Activated CD4-positive, alpha-beta T cell treated with anti-CD3 and anti-CD28 coated beads, Interleukin-2, amount 10 ng/mL, durations not matched to agents 7 days and 5 days (primary cell): Measurements from ENCODE around the gene SSUH2. TPM values are rescaled to one million over a fixed set of nuclear protein-coding genes. Genes with fewer than 3 reads are reported as not detected.

Experiments
- CTCF ChIA-PET: fragments of 350-600 bp; sonication (Branson Sonifier 250); formaldehyde crosslinking; loops from one replicate; lab custom pipeline; 2021; ENCODE audit warnings: antibody characterized with exemption; lab: Charles Lee
- POLR2A ChIA-PET: fragments of 350-600 bp; sonication (Branson Sonifier 250); formaldehyde crosslinking; loops from one replicate; lab custom pipeline; 2021; ENCODE audit warnings: antibody characterized with exemption; lab: Charles Lee
- DNase-seq: peaks from one replicate; pipeline ENCODE4 v3.0.0-alpha.2; 2020
- H3K27ac Mint-ChIP-seq: one replicate; pipeline ENCODE4 v1.8.0; 2021; ENCODE audit warnings: mild to moderate bottlenecking, moderate library complexity, mixed read lengths
- H3K27me3 Mint-ChIP-seq: one replicate; pipeline ENCODE4 v1.8.0; 2021; ENCODE audit warnings: mixed read lengths
- H3K36me3 Mint-ChIP-seq: one replicate; pipeline ENCODE4 v1.8.0; 2021; ENCODE audit warnings: low read depth, mixed read lengths
- H3K4me1 Mint-ChIP-seq: one replicate; pipeline ENCODE4 v1.8.0; 2021; ENCODE audit warnings: mixed read lengths
- H3K4me3 Mint-ChIP-seq: one replicate; pipeline ENCODE4 v1.8.0; 2021; ENCODE audit warnings: mild to moderate bottlenecking, moderate library complexity, mixed read lengths
- H3K9me3 Mint-ChIP-seq: one replicate; pipeline ENCODE4 v1.8.0; 2021; ENCODE audit warnings: mixed read lengths
- total RNA-seq, 2 experiments: library from RNA; stranded (reverse); gene quantifications; one replicate each; pipeline ENCODE4 v1.2.3, GENCODE V29; 2021

The SSUH2 gene
- total RNA-seq, 2 experiments from 2014 or later, result not detected

GRCh38 chr3:8642001-8642400, 2.6 kb downstream of the SSUH2 start:
- ChIA-PET CTCF (interaction anchor here (0.7 kb wide), 1 partner anchor 12 kb away, joined by 3 read pairs; no protein-coding TSS in a partner anchor), POLR2A (no interaction called here)
- no peaks in the 10 kb centered on the region for H3K36me3 Mint-ChIP-seq
- no peaks in the 10 kb centered on the region for H3K4me1 Mint-ChIP-seq
- H3K4me3 Mint-ChIP-seq, result no peak overlapping the region
- no peak for DNase-seq
- H3K27ac Mint-ChIP-seq, result no peak overlapping the region
- H3K27me3 Mint-ChIP-seq, result peaks cover 14% of the 10 kb centered on the region
- no peaks in the 10 kb centered on the region for H3K9me3 Mint-ChIP-seq

- POLR2A ChIA-PET, result no interaction called here
- no peak for DNase-seq
- Mint-ChIP-seq H3K27ac (no peak overlapping the region), H3K9me3 (no peaks in the 10 kb centered on the region), H3K27me3 (peaks cover 14% of the 10 kb centered on the region), H3K36me3 (no peaks in the 10 kb centered on the region), H3K4me1 (no peaks in the 10 kb centered on the region), H3K4me3 (no peak overlapping the region)
- CTCF ChIA-PET, result interaction anchor here (0.7 kb wide), 1 partner anchor 12 kb away, joined by 3 read pairs; no protein-coding TSS in a partner anchor
Measured at GRCh38 chr3:8641472-8641871, 3.1 kb downstream of the SSUH2 start.

GRCh38 chr3:8640223-8640622, 4.4 kb downstream of the SSUH2 start:
- Mint-ChIP-seq H3K9me3 (no peaks in the 10 kb centered on the region), H3K4me3 (no peak overlapping the region), H3K27me3 (peaks cover 14% of the 10 kb centered on the region), H3K36me3 (no peaks in the 10 kb centered on the region), H3K4me1 (no peaks in the 10 kb centered on the region), H3K27ac (no peak overlapping the region)
- no peak for DNase-seq
- POLR2A ChIA-PET, result no interaction called here
- CTCF ChIA-PET, result no interaction called here

- POLR2A ChIA-PET, result no interaction called here
Measured at GRCh38 chr3:8639659-8640000, 5.0 kb downstream of the SSUH2 start.

GRCh38 chr3:8638994-8639658, 5.5 kb downstream of the SSUH2 start:
- Mint-ChIP-seq H3K27ac (no peak overlapping the region), H3K36me3 (no peaks in the 10 kb centered on the region), H3K27me3 (peaks cover 8% of the 10 kb centered on the region), H3K4me1 (no peaks in the 10 kb centered on the region), H3K4me3 (no peak overlapping the region), H3K9me3 (no peaks in the 10 kb centered on the region)
- DNase-seq, result no peak
- ChIA-PET CTCF (no interaction called here), POLR2A (no interaction called here)

More at GRCh38 chr3:8639659-8640000, 5.0 kb downstream of the SSUH2 start:
- H3K9me3 Mint-ChIP-seq, result no peaks in the 10 kb centered on the region
- no peak for DNase-seq
- H3K27me3 Mint-ChIP-seq, result peaks cover 12% of the 10 kb centered on the region
- H3K27ac Mint-ChIP-seq, result no peak overlapping the region
- no peak overlapping the region for H3K4me3 Mint-ChIP-seq
- CTCF ChIA-PET, result no interaction called here
- no peaks in the 10 kb centered on the region for H3K4me1 Mint-ChIP-seq
- no peaks in the 10 kb centered on the region for H3K36me3 Mint-ChIP-seq

GRCh38 chr3:8637348-8637747, 7.2 kb downstream of the SSUH2 start:
- no peaks in the 10 kb centered on the region for H3K36me3 Mint-ChIP-seq
- ChIA-PET CTCF (no interaction called here), POLR2A (no interaction called here)
- no peak overlapping the region for H3K27ac Mint-ChIP-seq
- no peak overlapping the region for H3K4me3 Mint-ChIP-seq
- no peaks in the 10 kb centered on the region for H3K9me3 Mint-ChIP-seq
- no peaks in the 10 kb centered on the region for H3K27me3 Mint-ChIP-seq
- H3K4me1 Mint-ChIP-seq, result no peaks in the 10 kb centered on the region
- DNase-seq, result no peak

- no peaks in the 10 kb centered on the region for H3K27me3 Mint-ChIP-seq
- no peaks in the 10 kb centered on the region for H3K9me3 Mint-ChIP-seq
- no peaks in the 10 kb centered on the region for H3K4me1 Mint-ChIP-seq
- DNase-seq, result no peak
- no peak overlapping the region for H3K4me3 Mint-ChIP-seq
- POLR2A ChIA-PET, result no interaction called here
- no peaks in the 10 kb centered on the region for H3K36me3 Mint-ChIP-seq
- H3K27ac Mint-ChIP-seq, result no peak overlapping the region
- CTCF ChIA-PET, result interaction anchor here (0.9 kb wide), 1 partner anchor 11 kb away, joined by 3 read pairs; no protein-coding TSS in a partner anchor
Measured at GRCh38 chr3:8635631-8636030, 9.0 kb downstream of the SSUH2 start.

GRCh38 chr3:8635125-8635524, 9.5 kb downstream of the SSUH2 start:
- Mint-ChIP-seq H3K36me3 (no peaks in the 10 kb centered on the region), H3K4me3 (no peak overlapping the region), H3K9me3 (no peaks in the 10 kb centered on the region), H3K27me3 (no peaks in the 10 kb centered on the region), H3K27ac (no peak overlapping the region), H3K4me1 (no peaks in the 10 kb centered on the region)
- ChIA-PET POLR2A (no interaction called here), CTCF (no interaction called here)
- DNase-seq, result no peak

- no peak for DNase-seq
- Mint-ChIP-seq H3K27me3 (no peaks in the 10 kb centered on the region), H3K9me3 (no peaks in the 10 kb centered on the region), H3K4me3 (no peak overlapping the region), H3K27ac (no peak overlapping the region), H3K4me1 (no peaks in the 10 kb centered on the region), H3K36me3 (no peaks in the 10 kb centered on the region)
- CTCF ChIA-PET, result interaction anchor here (0.7 to 1.6 kb wide), 2 partner anchors 15 to 1257 kb away, joined by 4 to 6 read pairs; no protein-coding TSS in a partner anchor
- POLR2A ChIA-PET, result no interaction called here
Measured at GRCh38 chr3:8632402-8633237, 12.0 kb downstream of the SSUH2 start.

- POLR2A ChIA-PET, result no interaction called here
Measured at GRCh38 chr3:8631661-8632060, 12.9 kb downstream of the SSUH2 start.

GRCh38 chr3:8629151-8630021, 15.2 kb downstream of the SSUH2 start:
- ChIA-PET POLR2A (no interaction called here), CTCF (interaction anchor here (0.5 to 0.6 kb wide), 2 partner anchors 12 to 468 kb away, joined by 3 read pairs; no protein-coding TSS in a partner anchor)
- Mint-ChIP-seq H3K9me3 (no peaks in the 10 kb centered on the region), H3K4me3 (no peak overlapping the region), H3K4me1 (no peaks in the 10 kb centered on the region), H3K27me3 (no peaks in the 10 kb centered on the region), H3K36me3 (no peaks in the 10 kb centered on the region), H3K27ac (no peak overlapping the region)
- no peak for DNase-seq

More at GRCh38 chr3:8631661-8632060, 12.9 kb downstream of the SSUH2 start:
- H3K9me3 Mint-ChIP-seq, result no peaks in the 10 kb centered on the region
- no peaks in the 10 kb centered on the region for H3K27me3 Mint-ChIP-seq
- H3K36me3 Mint-ChIP-seq, result no peaks in the 10 kb centered on the region
- no peak overlapping the region for H3K27ac Mint-ChIP-seq
- H3K4me3 Mint-ChIP-seq, result no peak overlapping the region
- DNase-seq, result no peak
- H3K4me1 Mint-ChIP-seq, result no peaks in the 10 kb centered on the region
- CTCF ChIA-PET, result interaction anchor here (1.6 kb wide), 1 partner anchor 14 kb away, joined by 4 read pairs; no protein-coding TSS in a partner anchor

GRCh38 chr3:8627949-8628348, 16.6 kb downstream of the SSUH2 start:
- H3K36me3 Mint-ChIP-seq, result no peaks in the 10 kb centered on the region
- no peak overlapping the region for H3K27ac Mint-ChIP-seq
- no peak for DNase-seq
- peaks cover 5% of the 10 kb centered on the region for H3K4me1 Mint-ChIP-seq
- ChIA-PET POLR2A (no interaction called here), CTCF (no interaction called here)
- H3K9me3 Mint-ChIP-seq, result no peaks in the 10 kb centered on the region
- no peaks in the 10 kb centered on the region for H3K27me3 Mint-ChIP-seq
- no peak overlapping the region for H3K4me3 Mint-ChIP-seq
